ENCODE results near the gene TSHB. TPM values are rescaled to one million over a fixed set of nuclear protein-coding genes. Genes with fewer than 3 reads are reported as not detected.
"Not testable (repeated sequence)": the region's sequence is repeated elsewhere in the genome, so short reads cannot be mapped to it uniquely, and the experiment has no call there.

TSHB gene
- not detected for polyA plus RNA-seq (2012; ENCODE audit: insufficient read depth, insufficient read length)

- no peak within 1 kb of the TSS for H3K4me3 ChIP-seq (ENCODE audit: low read length)
- DNase-seq (ENCODE audit: low read depth, low spot score) = no peak
Observed at GRCh38 chr1:115029526-115029925, at the start of gene TSHB. Gene TSHB (plus strand): TSS chr1:115029826. CDS start chr1:115033363, 3,537 bp downstream.

DNA sequence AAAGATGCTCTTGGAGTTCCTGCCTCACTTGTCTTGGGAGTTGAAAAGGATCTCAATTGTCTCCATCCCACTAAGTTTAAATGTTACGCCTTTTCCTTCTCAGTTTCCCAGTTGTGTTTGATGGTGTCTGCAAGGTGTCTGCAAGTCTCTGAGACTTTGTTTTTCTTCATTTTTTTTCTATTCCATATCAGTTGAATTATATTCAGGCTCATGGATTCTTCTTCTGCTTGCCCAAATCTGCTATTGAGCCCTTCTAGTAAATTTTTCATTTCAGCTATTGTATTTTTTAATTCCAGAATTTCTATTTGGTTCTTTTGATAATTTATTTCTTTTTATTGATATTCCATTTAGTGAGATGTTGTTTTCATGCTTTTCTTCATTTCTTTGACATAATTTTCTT lies 47.4 kb upstream of the TSHB start:
- no peak overlapping the region for H3K4me3 ChIP-seq (ENCODE audit: low read length)
- no peak for DNase-seq (ENCODE audit: low read depth, low spot score)

- DNase-seq (ENCODE audit: low read depth, low spot score) = no peak
Observed at GRCh38 chr1:114986286-114986685, 43.3 kb upstream of the TSHB start.

GRCh38 chr1:114988095-114988494 lies 41.5 kb upstream of the TSHB start:
- no peak for DNase-seq (ENCODE audit: low read depth, low spot score)
- H3K4me3 ChIP-seq (ENCODE audit: low read length) = no peak overlapping the region

More at GRCh38 chr1:114986286-114986685, 43.3 kb upstream of the TSHB start:
- H3K4me3 ChIP-seq (ENCODE audit: low read length) = no peak overlapping the region

- DNase-seq (ENCODE audit: low read depth, low spot score) = no peak
Observed at GRCh38 chr1:114997510-114998289, 31.9 kb upstream of the TSHB start.

GRCh38 chr1:115006191-115006590 lies 23.4 kb upstream of the TSHB start:
- no peak for DNase-seq (ENCODE audit: low read depth, low spot score)
- no peak overlapping the region for H3K4me3 ChIP-seq (ENCODE audit: low read length)

More at GRCh38 chr1:114997510-114998289, 31.9 kb upstream of the TSHB start:
- H3K4me3 ChIP-seq (ENCODE audit: low read length) = no peak overlapping the region

GRCh38 chr1:115012006-115012405 lies 17.6 kb upstream of the TSHB start:
- DNase-seq (ENCODE audit: low read depth, low spot score) = no peak
- H3K4me3 ChIP-seq (ENCODE audit: low read length) = no peak overlapping the region

DNA sequence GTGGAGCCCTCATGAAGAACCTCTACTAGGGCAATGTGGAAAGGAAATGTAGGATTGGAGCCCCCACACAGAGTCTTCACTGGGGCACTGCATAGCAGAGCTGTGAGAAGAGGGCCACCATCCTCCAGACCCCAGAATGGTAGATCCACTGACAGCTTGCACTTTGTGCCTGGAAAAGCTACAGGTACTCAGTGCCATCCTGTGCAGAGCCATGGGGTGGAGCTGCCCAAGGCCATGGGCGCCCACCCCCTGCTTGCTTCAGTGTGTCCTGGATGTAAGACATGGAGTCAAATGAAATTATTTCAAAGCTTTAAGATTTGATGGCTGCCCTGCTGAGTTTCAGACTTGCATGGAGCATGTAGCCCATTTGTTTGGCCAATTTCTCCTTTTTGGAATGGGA lies 17.2 kb upstream of the TSHB start:
- no peak overlapping the region for H3K4me3 ChIP-seq (ENCODE audit: low read length)
- no peak for DNase-seq (ENCODE audit: low read depth, low spot score)

DNA sequence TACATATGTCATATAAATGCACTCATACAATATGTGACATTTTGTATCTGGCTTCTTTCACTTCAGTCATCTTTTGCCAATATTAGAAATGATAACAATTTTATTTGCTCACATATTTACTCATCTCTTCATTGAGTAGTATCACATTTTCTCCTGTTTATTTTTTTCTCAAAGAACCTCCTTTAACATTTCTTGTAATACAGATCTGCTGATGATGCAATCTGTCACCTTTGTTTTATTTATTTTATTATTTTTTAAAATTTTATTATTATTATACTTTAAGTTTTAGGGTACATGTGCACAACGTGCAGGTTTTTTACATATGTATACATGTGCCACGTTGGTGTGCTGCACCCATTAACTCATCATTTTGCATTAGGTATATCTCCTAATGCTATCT lies 15.8 kb upstream of the TSHB start:
- DNase-seq (ENCODE audit: low read depth, low spot score) = no peak
- H3K4me3 ChIP-seq (ENCODE audit: low read length) = no peak overlapping the region

- DNase-seq (ENCODE audit: low read depth, low spot score); H3K4me3 ChIP-seq (ENCODE audit: low read length): not testable (repeated sequence)
Observed at GRCh38 chr1:115019549-115019948, 10.1 kb upstream of the TSHB start.

GRCh38 chr1:115021145-115021544 lies 8.5 kb upstream of the TSHB start:
- no peak for DNase-seq (ENCODE audit: low read depth, low spot score)
- no peak overlapping the region for H3K4me3 ChIP-seq (ENCODE audit: low read length)

GRCh38 chr1:115023593-115023992 lies 6.0 kb upstream of the TSHB start:
- DNase-seq (ENCODE audit: low read depth, low spot score) = no peak
- H3K4me3 ChIP-seq (ENCODE audit: low read length) = no peak overlapping the region

GRCh38 chr1:115031595-115031994 lies 2.0 kb downstream of the TSHB start:
- H3K4me3 ChIP-seq (ENCODE audit: low read length) = no peak overlapping the region
- no peak for DNase-seq (ENCODE audit: low read depth, low spot score)

DNA sequence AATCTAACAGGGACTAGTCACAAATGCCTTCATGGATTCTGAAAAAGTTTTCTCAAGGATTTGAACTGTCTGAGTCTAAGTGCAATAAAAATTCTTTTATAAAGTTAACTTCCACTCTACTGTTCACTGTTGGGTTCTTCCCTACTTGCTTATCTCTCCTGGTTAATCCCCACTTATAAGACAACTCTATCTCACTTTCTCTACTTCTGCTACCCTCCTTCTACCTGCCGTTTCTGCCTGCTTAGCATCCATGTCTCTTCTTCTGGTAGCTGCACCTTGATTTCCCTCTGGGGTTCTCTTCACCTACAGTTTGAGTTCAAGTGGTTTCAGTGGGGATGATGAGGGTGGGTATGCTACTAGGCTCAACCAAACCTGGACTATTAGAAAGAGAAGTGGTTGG lies 6.0 kb downstream of the TSHB start:
- no peak overlapping the region for H3K4me3 ChIP-seq (ENCODE audit: low read length)
- no peak for DNase-seq (ENCODE audit: low read depth, low spot score)

DNA sequence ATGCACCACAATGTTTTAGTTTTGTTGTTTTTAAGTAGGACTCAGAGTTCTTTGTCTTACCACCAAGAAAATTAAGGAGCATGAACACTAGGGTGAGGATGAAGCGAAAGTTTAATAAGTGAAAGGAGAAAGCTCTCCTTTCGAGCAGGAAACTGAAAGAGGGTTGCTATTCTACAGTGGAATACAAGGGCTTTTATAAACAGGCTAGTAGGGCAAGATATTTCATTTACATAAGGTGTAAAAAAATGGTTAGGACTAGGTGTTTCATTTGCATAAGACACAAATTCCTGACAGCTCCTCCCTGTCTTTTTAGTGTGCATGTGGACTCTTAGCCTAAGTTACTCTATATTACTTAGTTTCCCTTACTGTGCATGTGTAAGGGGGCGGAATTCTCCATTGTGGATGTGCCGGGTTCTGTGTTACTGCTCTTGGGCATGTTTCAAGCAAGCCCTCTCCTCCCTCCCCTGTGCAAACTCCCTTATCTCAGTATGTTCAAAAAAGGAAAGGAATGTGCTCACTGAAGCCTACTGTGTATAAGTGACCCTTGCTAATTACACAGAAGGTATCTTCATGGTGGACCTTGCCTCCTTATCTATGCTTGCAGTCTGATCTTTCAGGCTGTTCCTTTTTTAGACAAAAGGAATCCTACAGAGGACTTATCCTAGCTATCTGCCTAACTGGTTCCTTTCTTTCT lies 7.3 kb downstream of the TSHB start:
- no peak for DNase-seq (ENCODE audit: low read depth, low spot score)
- no peak overlapping the region for H3K4me3 ChIP-seq (ENCODE audit: low read length)

DNA sequence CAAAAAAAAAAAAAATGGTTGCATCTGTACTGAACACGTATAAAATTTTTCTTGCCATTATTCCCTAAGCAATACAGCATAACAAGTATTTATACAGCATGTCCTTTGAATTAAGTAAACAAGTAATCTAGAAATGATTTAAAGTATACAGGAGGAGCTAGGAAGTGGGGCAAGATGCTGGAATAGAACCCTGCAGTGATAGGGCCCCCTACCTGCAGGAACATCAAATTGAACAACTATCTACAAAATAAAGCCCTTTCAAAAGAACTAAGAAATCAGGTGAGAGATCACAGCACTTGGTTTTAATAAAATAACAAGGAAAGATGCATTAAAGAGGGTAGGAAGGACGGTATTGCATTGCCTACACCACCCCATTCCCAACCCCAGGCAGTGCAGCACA lies 10.9 kb downstream of the TSHB start:
- DNase-seq (ENCODE audit: low read depth, low spot score) = no peak
- no peak overlapping the region for H3K4me3 ChIP-seq (ENCODE audit: low read length)

GRCh38 chr1:115041654-115042053 lies 12.0 kb downstream of the TSHB start:
- H3K4me3 ChIP-seq (ENCODE audit: low read length) = no peak overlapping the region
- DNase-seq (ENCODE audit: low read depth, low spot score) = no peak

- DNase-seq (ENCODE audit: low read depth, low spot score) = no peak
- no peak overlapping the region for H3K4me3 ChIP-seq (ENCODE audit: low read length)
Observed at GRCh38 chr1:115046751-115047150, 17.1 kb downstream of the TSHB start.

DNA sequence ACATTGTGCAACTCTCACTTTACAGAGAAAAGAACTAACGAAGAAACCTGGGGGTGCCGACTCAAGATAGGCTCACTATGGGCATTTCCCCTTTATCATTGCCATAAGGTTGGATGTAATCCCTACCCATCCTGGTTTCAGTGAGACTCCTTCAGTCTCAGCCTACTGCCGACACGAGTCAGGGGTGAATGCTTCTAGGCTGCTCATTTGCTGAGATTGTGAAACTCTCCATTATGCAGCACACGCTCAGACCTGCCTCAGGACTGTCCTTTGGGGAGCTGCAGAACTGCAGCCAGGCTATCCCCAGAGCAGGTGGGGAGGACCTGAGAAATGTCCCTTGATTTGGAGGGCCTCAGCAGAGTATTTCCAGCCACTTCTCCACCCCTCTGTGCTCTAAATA lies 22.2 kb downstream of the TSHB start:
- no peak for DNase-seq (ENCODE audit: low read depth, low spot score)
- no peak overlapping the region for H3K4me3 ChIP-seq (ENCODE audit: low read length)

- no peak overlapping the region for H3K4me3 ChIP-seq (ENCODE audit: low read length)
- DNase-seq (ENCODE audit: low read depth, low spot score) = peak; percentile 67
Observed at GRCh38 chr1:115052454-115053083, 22.9 kb downstream of the TSHB start.

Data from Jurkat, Clone E6-1 (cell line).